GM20431 (cell line): ENCODE results near the gene ANXA1.

Experiments
- in situ Hi-C: fragments of 300-500 bp; cut with MseI, MboI; formaldehyde crosslinking; loops from one replicate; pipeline ENCODE4 v1.15.0; 2020; ENCODE audit warnings: low sequenced_read_pairs; ENCODE audit not compliant: unreplicated experiment

The ANXA1 gene

DNA sequence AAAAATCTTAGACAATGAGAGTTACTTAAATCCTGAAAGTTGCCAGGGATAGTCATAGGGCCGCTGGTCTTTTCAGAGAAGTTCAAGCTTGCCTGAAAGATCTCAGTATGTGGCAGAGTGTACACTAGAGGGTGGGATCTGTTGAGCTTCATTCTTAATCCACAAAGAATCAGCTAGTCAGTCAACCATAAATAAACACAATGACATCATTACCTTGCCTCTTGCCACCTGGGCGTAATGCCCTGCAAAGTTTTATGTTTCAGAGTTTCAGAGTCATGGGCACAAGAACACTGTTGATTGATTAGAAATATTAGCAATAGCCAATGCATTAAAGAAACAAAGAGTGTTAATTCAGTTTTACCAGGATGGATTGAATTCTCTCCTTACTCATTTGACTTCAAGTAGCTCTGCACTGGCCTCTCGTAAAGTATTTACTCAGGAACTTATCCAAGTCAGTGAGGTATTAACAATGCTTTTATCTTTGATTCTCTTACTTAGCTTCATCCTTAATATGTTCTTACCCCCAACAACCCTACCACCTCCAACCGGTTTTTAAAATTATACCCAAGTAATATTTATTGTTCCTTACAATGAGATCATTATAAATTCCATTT is 14.3 kb upstream of the ANXA1 start:
- in situ Hi-C loops: no loop called here

DNA sequence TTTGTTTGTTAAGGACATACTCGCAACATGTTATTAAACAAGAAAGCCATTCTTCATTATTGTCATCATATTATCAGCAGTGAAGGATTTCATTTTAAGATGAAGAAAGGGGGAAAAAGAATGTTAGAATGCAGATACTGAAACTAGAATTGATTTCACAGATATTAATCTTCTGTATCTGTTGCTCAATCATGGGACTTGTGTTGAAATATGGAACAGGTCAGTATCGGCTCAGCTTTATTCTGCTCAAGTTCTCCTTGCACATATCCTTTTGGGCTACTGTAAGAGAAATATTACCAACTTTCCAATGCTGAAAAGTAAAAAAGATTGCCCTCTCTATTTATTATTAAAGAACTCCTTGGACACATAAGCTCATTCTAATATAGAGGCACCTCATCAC is 13.8 kb upstream of the ANXA1 start:
- in situ Hi-C loops: no loop called here

GRCh38 chr9:73138516-73138915 is 13.1 kb upstream of the ANXA1 start:
- in situ Hi-C loops: no loop called here

DNA sequence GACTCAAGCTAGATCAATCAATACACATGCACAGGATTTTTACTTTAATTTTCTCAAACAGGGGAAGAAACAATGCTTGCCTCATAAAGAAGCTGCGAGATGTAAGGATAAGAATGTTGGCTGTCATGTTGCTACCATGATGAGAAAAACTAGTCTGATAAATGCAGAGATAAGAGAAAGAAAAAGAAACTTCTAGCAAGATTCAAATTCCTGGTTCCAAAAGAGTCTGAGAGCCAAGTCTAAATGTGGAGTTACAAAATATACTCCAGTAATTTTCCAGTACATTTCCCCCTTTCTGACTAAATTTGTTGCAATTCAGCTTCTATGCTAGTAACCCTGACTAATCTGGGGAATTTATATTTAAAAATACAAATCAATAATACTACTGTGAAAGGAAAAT is 10.4 kb upstream of the ANXA1 start:
- in situ Hi-C loops: no loop called here

GRCh38 chr9:73143711-73144328 is 7.8 kb upstream of the ANXA1 start:
- in situ Hi-C loops: no loop called here

- in situ Hi-C loops: no loop called here
These were observed 5.4 kb upstream of the ANXA1 start for GRCh38 chr9:73146111-73146815.

DNA sequence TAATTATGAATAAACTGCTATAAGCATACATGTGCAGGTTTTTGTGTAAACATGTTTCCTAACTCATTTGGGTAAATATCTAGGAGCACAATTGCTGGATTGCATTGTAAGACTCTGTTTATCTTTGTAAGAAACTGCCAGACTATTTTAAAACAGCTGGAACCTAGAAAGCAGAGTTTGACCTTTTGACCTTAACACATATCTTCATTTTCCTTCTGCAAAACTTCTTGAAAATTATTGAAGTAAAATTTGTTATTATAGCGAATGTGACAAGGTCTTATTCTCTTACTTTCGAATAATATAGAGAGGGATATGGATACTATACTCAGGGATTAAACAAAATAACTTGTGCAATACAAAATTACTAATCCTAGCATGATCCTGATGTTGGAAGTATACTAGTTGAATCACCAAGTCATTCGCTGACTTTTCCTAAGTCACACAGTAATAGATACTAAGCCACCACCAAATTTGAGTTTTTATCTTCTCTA is 3.2 kb upstream of the ANXA1 start:
- in situ Hi-C loops: no loop called here

DNA sequence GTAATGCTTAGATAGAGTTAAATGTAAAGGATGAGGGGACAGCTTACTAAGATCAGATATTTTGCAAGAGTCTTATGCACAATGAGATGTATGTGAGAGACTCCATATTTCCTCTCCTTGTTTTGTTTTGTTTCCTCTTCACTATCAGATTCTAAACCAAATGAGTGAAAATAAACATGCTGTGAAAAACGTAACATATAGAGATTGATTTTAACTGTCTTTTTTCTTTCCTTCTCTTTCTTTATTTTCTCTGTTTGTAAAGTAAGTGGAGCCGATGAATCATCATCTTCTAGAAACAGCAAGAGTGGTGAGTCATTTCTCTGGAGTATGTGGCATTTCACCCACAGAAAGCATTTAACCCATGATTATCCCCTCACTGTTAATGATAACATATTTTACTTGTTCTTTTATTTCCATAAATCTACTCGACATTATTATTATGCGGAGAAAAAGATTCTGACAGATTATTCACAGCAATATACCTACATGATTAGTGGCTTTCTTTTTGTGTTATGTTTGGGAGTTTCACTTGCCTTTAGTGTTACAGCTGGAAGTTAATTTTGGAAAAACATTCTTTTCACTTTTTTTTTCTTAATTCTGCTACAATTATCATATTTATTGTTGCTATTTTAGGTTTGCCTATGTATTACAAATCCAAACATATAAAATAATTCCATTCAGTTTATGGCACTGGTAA is 2.1 kb upstream of the ANXA1 start:
- in situ Hi-C loops: no loop called here

DNA sequence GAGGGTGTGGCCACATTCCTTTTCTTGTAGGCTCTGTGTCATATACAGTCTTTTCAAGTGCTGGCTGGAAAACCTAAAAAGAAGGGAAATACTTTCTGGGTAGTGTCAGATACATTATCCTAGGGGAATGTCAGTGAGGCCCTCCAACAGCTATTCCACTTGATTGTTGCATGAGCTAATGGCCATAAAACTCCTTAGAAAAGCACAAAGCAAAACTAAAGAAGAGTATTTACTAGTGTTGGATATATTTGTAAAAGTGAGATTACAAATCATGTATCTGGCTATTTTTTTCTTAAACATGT is 829 bp downstream of the ANXA1 start:
- in situ Hi-C loops: no loop called here

DNA sequence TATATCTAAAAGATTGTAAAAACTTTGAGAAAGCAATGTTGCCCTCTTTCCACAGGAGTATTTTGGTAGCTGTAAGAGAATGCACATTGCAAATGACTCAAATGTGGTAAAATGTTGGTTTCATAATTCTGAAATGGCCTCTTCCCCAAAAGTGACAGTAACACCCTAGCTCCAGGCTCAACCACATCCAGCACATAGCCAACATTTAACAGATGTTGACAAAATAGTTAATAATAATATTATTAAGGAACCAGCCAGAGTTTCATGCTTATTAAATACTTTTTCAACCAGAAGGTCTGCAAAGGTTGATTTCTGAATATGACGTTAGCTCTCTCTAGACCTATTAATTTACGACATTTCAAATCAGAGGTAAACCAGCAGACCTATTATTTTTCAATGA is 1.3 kb downstream of the ANXA1 start:
- in situ Hi-C loops: no loop called here

DNA sequence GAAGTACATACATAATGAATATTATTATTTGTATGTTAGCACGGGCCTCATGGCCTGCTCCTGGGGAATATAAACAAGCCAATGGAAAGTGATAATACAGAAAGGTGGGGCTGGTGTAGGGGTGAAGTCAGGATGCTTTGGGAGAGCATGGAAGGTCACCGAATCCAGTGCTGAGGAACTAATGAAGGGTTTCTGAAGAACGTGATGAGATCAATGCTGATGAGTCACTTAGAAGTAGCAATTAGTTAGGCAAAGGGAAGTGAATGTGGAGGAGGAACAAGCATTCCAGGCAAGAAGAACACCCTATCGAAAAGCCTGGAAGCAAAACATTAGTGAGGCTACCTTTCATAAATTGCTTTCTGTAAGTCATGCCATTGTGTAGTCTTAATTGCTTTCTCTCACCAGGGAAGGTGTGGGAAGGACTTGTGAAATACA is 2.1 kb downstream of the ANXA1 start:
- in situ Hi-C loops: no loop called here

- in situ Hi-C loops: no loop called here
These were observed 2.6 kb downstream of the ANXA1 start for GRCh38 chr9:73154271-73154670.

DNA sequence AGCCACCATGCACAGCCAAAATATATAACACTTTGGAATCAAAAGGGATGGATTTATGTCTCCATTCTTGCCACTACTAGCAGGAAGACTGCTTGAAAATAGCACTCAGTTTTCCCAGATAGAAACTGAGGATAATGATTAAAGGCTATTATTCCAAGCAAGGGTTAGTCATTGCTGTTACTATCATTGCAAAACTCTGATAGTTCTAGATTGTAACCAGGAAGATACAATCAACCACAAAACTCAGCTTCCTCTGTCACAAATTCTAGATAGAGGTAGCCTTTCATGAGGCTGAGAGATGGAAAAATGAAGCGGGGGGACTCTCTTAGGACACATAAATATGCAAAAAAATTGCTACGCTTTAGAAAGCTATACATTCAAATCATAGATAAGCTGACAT is 3.1 kb downstream of the ANXA1 start:
- in situ Hi-C loops: no loop called here

GRCh38 chr9:73155377-73155776 is 3.7 kb downstream of the ANXA1 start:
- in situ Hi-C loops: no loop called here

- in situ Hi-C loops: no loop called here
These were observed 4.6 kb downstream of the ANXA1 start for GRCh38 chr9:73155968-73156864.

GRCh38 chr9:73156865-73157187 is 5.2 kb downstream of the ANXA1 start:
- in situ Hi-C loops: no loop called here

DNA sequence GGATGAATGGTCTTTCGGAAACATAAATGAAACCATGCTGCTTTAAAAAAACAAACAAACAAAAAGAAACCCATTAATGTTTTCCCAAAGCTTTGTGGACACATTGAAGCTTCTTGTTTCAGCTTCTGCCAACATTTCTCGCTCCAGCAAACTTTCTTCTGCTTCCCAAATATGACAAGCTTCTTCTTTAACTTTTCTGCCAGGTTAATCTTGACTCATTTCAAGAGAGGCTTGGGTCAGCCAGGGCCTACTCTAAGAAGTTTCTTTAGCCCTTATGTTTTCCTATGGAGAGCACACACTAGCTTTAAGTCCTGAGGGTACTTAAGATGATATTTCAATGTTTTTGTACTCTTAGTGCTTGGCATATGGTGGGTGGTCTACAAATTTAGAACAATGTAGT is 6.1 kb downstream of the ANXA1 start:
- in situ Hi-C loops: no loop called here

GRCh38 chr9:73158723-73159122 is 7.1 kb downstream of the ANXA1 start:
- in situ Hi-C loops: no loop called here

DNA sequence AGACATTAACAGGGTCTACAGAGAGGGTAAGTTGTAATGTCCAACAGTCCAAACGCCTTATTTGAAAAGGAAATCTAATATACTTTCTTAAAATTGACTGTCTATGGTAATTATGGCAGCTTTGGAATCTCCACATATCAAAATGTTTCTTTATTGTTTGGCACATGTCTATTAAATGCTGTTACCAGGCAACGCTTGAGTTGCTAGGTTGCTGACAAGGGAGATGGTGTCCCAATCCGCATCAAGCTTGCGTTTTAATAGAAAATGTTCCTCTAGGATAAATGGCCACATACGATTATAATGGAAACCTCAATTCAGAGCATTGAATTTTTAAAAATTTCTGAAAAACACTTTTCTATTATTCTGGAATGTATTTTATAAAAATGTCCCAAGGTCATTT is 9.2 kb downstream of the ANXA1 start:
- in situ Hi-C loops: no loop called here
